ENCODE measurements around the gene MVK. TPM values are rescaled to one million over a fixed set of nuclear protein-coding genes. Genes with fewer than 3 reads are reported as not detected.

MVK gene
- total RNA-seq, 1 experiment from 2014 or later, result 18.7 TPM

DNA sequence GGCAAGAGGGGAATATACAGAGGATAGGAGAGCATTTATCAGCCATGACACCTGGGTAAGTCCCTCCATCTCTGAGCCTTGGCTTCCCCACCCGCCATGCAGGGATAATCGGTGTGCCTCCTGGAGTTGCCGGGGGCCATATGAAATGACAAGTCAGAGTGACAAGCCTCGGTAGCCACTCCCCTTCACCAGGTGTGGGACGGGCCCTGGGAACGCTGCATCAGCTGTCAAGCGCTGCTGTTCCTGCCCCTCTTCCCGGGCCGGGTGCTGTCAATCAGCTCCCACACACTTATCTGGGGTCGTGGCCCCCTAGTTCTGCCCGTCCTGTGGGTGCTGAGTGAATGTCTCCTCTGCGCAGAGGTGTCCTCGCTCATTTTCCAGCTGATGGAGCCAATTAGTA, 57.2 kb downstream of the MVK start:
- no peak for DNase-seq (ENCODE audit: low spot score)

- no peak for DNase-seq (ENCODE audit: low spot score)
These were observed 57.7 kb downstream of the MVK start for GRCh38 chr12:109631302-109631701.

- no peak for DNase-seq (ENCODE audit: low spot score)
These were observed 58.2 kb downstream of the MVK start for GRCh38 chr12:109631751-109632150.

GRCh38 chr12:109632342-109632741, 58.7 kb downstream of the MVK start:
- DNase-seq (ENCODE audit: low spot score), result no peak

DNA sequence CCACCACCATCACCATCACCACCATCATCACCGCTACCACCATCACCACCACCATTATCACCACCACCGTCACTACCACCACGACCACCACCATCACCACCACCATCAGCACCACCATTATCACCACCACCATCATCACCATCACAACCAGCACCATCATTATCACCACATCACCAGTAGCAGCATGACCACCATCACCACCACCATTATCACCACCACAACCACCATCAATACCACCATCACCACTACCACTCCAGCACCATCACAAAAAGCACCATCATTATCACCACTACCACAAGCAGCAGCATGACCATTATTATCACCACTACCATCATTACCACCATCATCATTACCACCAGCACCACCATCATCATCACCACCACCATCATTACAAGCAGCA, 62.1 kb downstream of the MVK start:
- no peak for DNase-seq (ENCODE audit: low spot score)

- DNase-seq (ENCODE audit: low spot score), result no peak
These were observed 63.8 kb downstream of the MVK start for GRCh38 chr12:109637348-109637747.

- DNase-seq (ENCODE audit: low spot score), result no peak
These were observed 64.4 kb downstream of the MVK start for GRCh38 chr12:109637996-109638395.

DNA sequence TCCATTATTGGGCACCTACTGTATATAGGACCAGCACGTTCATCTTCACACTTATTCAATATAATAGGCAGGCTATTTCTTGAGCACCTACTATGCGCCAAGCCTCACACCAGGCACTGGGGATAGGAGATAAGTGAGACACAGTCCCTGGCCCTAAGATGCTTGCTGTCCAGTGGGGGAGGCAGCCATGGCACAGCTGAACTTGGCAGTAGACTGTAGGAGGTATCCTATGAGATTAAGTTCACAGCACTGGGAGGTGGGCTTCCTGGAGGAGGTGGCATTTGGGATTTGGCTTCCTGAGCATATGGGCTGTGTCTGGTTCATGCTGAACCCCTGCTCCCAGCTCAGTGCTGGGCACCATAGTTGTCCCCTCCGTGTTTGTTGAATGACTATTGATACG, 65.1 kb downstream of the MVK start:
- no peak for DNase-seq (ENCODE audit: low spot score)

DNA sequence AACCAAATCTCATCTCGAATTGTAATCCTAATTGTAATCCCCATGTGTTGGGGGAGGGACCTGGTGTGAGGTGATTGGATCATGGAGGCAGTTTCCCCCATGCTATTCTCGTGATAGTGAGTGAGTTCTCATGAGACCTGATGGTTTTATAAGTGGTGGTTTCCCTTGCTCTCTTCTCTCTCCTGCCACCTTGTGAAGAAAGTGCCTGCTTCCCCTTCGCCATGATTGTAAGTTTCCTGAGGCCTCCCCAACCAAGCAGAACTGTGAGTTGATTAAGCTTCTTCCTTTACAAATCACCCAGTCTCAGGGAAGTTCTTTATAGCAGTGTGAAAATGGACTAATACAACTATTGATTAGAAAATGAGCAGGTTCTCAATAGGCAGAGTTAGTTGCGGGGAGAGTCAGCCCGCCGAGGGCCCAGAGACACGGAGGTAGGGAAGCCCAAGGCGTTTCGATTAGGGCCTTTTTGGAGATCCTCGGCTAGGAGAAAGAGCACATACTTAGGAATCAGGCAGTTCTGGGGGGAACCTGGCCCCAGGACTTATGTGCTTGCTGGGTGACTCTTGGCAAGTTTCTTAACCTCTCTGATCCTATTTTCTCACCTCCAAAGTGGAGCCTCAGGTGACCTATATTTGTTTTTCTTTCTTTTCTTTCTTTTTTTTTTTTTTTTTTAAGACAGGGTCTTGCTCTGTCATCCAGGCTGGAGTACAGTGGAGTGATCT, 65.7 kb downstream of the MVK start:
- DNase-seq (ENCODE audit: low spot score), result no peak

DNA sequence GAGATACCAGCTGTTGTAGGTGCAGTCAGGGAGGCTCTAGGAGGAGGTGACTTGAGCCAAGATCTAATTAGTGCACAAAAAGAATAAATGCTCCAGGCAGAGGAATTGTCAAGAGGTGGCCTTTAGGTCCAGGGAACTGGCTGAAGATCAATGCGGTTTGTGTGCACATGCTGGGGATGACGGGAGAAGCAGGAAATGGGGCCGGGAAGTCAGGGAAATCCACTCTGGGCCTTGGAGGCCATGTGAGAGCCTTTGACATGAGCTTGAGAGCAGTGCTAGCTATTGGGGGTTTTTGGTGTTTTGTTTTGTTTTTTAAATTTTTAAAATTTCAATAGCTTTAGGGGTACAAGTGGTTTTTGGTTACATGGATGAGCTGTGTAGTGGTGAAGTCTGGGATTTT, 67.4 kb downstream of the MVK start:
- DNase-seq (ENCODE audit: low spot score), result no peak

DNA sequence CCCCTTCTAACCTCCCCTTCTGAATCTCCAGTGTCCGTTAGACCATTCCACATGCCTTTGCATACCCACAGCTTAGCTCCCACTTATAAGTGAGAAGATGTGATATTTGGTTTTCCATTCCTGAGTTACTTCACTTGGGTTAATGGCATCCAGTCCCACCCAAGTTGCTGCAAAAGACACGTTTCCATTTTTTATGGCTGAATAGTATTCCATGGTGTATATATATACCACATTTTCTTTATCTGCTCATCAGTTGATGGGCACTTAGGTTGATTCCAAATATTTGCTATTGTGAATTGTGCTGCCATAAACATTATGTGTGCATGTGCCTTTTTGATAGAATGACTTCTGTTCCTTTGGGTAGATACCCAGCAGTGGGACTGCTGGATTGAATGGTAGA, 67.8 kb downstream of the MVK start:
- no peak for DNase-seq (ENCODE audit: low spot score)

- DNase-seq (ENCODE audit: low spot score), result no peak
These were observed 69.0 kb downstream of the MVK start for GRCh38 chr12:109642506-109643132.

DNA sequence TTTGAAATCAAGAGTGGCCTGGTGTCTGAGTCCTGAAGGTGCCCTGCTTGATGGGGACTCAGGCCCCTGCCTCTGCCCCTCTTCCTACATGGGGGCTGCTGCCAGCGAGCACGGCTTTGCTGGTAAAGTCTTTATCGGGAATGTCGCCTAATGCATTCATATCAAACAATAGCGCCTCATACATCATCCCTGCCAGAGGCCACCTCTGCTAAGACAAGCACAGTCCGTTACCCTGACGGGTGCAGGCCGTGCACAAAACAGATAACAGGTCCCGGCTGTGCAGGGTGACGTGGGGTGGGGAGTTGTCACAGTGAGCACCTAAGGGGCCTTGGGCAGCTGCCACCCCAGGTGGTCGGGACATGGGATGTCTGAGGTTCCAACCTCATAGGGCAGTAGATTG, 71.6 kb downstream of the MVK start:
- no peak for DNase-seq (ENCODE audit: low spot score)

DNA sequence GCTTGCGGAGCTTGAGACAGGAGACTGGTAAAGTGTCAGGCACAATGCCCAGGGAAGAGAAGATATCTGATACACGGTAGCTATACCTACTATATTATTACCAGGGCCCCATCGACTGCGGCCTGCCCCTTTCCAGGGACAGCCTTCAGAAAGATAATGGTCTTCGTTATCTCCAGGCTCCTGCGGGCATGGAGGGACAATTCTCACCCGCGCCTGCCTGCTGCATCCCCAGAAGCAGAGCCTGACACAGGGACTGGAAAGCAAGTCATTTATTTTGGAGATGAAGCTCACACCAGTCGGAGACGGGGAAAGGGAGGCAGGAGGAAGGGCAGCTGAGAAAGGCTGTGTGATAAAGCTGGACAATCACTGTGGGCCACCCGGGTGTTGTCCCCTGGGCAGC, 72.1 kb downstream of the MVK start:
- no peak for DNase-seq (ENCODE audit: low spot score)

Other genes with a start within 250 kb of the MVK start
- gene MYO1H, start 225.9 kb upstream of the MVK start, total RNA-seq (2014; rRNA removed; shearing (Covaris generic)), result not detected in 2 replicates
- 19.6 and 53.6 TPM in 2 replicates for gene KCTD10, start 96.5 kb upstream of the MVK start, total RNA-seq (2014; rRNA removed; shearing (Covaris generic))
- 28.4 and 30.2 TPM in 2 replicates for gene UBE3B, start 96.2 kb upstream of the MVK start, total RNA-seq (2014; rRNA removed; shearing (Covaris generic))
- 51.2 and 52.0 TPM in 2 replicates for gene MMAB, start 290 bp upstream of the MVK start, total RNA-seq (2014; rRNA removed; shearing (Covaris generic))
- gene FAM222A, start 140.0 kb downstream of the MVK start, total RNA-seq (2014; rRNA removed; shearing (Covaris generic)), result 3.7 and 4.2 TPM in 2 replicates

Measured in A172 (cell line).